ENCODE results near the gene IL21R.

GRCh38 chr16:27446721-27447120 is 44.7 kb downstream of the IL21R start:
- TF ChIP-seq CTCF (IDR thresholded peaks at IDR 0.05) (no peak), POLR2A (IDR thresholded peaks at IDR 0.05) (no peak)

Measured in adrenal gland (tissue), 5 donors.